ENCODE data around the gene WIPF3.
"Not testable (repeated sequence)": the region's sequence is repeated elsewhere in the genome, so short reads cannot be mapped to it uniquely, and the experiment has no call there.

The WIPF3 gene

DNA sequence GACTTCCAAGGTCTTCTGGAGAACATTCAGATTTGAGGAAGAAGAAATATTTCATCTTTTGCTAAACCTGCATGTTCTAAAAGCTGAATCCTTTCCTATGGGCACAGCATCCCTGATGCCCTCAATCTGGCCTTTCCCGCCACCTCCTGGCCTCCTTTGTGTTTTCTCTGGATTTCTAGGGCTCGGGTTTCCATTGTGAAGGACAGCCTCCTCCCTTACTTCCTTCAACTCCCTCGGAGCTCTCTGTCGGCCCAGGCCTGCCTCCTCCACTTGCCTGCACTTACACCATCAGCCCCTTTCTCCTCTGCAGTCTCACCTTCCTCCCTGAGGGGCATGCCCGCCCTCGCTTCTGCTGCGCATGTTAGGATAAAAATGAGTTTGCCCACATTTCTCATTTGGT is 75.4 kb downstream of the WIPF3 start:
- no peak for DNase-seq (ENCODE audit: low spot score)

DNA sequence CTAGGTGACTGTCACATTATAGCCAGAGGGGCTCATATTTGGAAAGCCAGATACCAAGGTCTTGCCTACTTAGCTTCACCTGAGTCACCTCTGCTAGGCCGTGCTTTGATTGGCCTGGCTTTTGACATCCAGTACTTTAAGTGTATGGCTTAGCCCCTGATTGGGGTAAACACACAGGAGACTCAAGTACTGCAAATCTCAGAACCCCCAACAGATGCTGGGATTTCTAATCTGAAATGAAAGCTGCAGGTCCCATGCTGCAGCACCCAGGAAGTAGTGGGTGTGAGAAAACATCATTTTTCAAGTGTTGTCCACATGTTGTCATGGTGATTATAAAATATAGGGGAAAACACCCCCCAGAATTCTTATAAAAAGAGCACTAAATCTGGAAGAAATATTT is 76.2 kb downstream of the WIPF3 start:
- no peak for DNase-seq (ENCODE audit: low spot score)

DNA sequence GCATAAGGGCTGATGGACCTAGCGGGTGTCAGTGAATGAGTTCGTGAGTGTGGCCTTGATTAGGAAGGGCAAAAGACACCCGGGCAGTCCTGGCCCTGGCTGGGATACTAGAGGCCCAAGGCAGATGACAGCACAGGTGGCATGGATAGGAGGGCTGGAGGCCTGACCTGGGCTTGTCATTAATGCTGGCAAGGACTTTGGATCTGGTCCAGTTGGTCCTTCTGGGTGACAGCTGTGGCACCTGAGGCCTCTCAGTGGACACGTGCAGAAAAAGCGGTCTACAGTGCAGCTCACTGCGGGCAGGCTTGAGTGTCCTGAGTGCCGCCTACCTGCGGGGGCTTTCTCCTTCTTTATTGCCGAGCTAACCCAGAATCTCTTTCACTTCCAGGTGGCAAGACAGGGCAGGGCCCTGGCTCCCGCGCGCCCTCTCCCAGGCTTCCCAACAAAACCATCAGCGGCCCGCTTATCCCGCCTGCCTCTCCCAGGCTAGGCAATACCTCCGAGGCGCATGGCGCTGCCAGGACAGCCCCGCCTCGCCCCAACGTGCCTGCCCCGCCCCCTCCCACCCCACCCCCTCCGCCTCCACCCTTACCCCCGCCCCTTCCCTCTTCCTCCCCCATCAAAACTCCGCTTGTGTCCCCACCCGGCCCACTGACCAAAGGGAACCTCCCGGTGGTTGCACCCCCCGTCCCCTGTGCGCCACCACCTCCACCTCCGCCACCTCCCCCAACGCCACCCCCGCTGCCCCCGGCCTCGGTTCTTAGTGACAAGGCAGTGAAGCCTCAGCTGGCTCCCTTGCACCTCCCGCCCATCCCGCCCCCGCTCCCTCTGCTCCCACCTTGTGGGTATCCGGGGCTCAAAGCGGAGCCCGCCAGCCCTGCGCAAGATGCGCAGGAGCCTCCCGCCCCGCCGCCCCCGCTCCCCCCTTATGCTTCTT is 77.4 kb downstream of the WIPF3 start:
- DNase-seq (ENCODE audit: low spot score): no peak

DNA sequence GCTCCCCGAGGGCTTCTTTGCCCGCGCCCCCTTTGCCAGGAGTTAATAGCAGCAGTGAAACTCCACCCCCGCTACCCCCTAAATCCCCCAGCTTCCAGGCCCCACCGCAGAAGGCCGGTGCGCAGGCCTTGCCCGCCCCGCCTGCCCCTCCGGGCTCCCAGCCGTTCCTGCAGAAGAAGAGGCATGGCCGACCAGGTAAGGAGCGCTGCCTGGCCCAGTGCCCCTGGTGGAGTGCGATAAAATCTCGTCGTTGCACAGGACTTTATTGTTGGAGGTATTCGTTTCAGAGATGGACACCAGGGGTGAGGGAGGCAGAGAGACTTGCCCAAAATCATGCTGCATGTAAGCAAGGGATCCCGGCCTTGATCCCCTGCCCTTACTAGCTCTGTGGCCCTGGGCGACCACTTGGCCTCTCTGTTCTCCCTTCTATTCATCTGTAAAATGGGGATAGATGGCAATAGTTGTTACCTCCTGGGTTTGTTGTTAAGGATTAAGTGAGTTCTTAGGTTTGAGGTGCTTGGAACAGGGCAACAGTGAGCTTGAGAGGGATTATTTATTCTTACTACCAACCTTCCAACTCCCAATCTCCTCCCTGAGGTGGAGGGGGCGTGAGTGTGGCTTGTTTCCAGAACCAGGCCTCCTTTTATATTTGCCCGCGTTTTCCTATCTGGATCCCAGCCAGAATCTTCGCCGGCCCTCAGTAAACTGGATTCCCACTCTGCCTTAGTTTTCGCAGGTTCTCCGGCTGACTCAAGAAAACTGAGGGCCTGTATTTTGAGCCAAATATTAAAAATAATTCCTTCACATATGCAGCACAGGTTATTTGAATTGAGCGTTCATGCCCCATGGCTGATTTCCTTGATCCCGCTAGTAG is 78.3 kb downstream of the WIPF3 start:
- DNase-seq (ENCODE audit: low spot score): no peak

DNA sequence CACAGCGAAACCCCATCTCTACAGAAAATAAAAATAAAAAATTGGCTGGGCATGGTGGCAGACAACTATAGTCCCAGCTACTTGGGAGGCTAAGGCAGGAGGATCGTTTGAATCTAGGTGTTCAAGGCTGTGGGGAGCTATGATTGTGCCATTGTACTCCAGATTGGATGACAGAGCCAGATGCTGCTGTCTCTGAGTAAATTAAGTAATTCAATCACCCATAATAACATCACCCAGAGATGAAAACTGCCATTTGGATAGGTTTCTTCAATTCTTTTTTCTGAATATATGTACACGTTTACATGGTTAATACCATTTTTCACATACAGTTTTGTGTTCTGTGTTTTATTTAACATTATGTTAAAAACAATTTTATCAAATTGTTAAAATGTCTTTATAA is 79.3 kb downstream of the WIPF3 start:
- no peak for DNase-seq (ENCODE audit: low spot score)

DNA sequence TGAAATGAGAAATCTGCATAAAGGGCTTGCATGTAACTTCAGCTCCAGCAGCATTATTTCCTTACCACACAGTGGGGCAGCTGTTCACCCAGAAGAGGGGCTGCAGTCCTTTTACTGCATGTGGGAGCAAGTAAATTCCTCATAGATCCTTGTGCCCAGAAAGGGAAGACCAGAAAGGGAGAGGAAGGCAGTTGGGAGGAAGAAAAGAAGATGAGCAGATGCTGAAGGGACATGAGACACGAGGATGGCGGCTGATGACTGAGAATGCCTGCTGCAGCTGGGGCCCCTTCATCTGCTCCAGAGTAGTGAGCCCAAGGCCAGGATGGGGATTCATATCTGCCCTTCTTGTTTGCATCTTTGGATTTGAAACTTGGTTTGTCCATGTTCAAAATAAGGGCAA is 80.5 kb downstream of the WIPF3 start:
- no peak for DNase-seq (ENCODE audit: low spot score)

DNA sequence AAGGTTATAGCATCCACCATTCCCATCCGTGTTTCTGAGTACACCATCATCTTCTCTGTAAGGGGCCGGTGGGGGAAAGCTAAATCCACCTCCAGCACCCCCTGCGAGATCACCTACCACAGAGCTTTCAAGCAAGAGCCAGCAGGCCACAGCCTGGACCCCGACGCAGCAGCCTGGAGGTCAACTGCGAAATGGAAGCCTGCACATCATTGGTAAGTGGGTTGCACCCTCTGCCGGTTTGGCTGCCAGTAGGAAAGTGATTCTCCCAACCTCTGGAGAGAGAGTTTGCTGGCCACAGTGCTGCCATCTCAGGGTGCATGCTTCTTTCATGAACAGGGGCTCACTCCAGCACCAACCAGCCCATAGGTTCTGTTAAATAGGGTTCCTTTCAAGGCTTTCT is 81.7 kb downstream of the WIPF3 start:
- DNase-seq (ENCODE audit: low spot score): no peak

DNA sequence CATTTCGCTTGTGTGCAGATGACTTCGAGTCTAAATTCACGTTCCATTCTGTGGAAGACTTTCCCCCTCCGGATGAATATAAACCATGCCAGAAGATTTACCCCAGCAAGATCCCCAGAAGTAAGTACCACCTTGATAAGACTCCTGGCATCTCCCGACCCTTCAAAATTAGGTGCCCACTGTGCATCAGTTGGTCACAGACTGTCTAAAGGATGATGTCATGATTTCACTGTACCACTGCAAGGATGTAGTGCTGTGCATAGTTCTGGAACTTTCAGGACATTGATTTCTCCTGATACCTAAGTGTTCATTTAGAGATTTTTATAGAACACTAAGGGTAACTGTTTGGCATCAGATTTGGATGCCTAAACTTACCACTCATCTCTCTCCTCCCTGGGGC is 83.0 kb downstream of the WIPF3 start:
- DNase-seq (ENCODE audit: low spot score): no peak

DNA sequence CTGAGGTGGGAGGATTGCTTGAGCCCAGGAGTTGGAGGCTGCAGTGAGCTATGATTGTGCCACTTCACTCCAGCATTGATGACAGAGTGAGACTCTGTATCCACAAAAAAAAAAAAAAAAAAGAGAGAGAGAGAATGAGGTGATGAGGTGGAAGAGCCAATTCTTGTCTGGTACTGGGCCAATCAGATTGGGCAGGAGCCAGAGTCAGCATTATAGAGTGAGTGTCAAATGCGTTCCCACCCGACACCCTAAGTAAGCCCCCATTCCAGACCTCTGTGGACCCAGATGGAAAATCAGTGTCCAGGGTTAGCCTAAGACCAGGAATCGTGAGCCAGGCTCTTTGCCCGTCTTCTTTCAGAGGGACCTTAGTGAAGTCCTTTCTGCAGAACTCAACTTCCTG is 83.9 kb downstream of the WIPF3 start:
- no peak for DNase-seq (ENCODE audit: low spot score)

DNA sequence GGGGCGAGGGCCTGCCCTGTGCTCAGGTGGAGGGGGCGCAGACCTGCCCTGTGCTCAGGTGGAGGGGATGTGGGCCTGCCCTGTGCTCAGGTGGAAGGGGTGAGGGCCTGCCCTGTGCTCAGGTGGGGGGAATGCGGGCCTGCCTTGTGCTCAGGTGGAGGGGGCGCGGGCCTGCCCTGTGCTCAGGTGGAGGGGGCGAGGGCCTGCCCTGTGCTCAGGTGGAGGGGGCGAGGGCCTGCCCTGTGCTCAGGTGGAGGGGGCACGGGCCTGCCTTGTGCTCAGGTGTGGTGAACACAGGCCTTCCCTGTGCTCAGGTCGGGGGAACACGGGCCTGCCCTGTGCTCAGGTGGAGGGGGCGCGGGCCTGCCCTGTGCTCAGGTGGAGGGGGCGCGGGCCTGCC is 84.5 kb downstream of the WIPF3 start:
- not testable (repeated sequence) for DNase-seq (ENCODE audit: low spot score)

DNA sequence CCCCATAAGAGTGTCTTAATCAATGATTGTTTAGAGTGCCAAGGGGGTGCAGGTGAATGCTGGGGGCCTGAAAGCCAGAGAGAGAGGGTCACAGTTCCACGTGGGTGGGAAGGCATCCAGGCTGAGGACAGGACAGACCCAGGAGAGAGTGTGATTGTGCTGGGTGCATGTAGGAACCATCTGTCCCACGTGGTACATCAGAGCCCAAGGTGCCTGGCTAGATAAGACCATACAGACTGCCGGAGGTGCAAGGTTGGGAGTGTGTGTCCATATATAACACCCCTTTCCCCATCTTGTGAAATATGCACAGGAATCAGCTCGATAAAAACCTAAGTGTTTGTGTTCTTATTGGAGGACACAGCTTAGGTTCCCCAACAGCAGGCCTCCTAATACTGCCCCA is 85.5 kb downstream of the WIPF3 start:
- no peak for DNase-seq (ENCODE audit: low spot score)

DNA sequence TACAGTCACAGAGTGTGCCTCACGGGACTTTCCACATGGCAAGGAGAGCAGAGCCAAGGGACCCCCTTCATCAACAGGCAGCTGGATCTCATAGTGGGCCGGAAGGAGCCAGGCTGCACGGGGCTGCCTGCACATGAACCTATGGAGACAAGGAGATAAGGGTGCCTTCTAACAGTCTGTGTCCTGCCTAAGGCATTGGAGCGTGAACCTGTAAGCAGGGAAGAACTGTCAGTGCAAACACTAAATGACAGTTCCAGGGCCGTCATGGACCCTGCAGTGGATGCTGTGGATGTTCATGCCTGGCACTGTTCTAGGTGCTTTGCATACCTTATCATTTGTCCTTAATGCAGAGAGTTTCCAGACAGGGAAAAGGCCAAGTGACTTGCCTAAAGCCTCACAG is 85.9 kb downstream of the WIPF3 start:
- DNase-seq (ENCODE audit: low spot score): no peak

DNA sequence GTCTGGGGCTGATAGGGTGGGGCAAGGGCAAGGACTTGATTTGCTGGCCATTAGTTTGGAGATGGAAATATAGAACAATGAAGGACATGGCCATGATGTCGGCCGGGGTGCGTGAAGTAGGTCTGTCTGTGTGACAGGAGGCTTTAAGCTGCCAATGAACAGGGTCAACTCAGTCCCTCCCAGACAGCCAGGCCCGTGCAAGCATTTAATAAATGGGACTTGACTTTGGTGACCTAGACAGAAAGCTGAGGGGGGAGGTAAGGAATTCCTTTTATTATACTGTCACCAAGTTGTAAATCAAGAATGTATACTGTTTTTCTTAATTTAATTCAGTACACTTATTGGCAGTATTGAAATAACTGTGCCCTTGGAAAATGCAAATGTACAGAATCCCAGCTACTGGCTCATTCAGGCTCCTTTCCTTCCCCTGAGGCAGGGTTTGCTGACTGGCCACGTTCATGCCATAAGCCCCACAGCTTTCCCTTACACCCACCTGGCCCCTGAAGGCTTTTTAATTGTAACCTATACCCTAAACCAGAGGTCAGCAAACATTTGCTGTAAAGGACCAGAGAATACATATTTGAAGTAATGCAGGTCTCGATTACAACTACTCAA is 87.2 kb downstream of the WIPF3 start:
- no peak for DNase-seq (ENCODE audit: low spot score)

DNA sequence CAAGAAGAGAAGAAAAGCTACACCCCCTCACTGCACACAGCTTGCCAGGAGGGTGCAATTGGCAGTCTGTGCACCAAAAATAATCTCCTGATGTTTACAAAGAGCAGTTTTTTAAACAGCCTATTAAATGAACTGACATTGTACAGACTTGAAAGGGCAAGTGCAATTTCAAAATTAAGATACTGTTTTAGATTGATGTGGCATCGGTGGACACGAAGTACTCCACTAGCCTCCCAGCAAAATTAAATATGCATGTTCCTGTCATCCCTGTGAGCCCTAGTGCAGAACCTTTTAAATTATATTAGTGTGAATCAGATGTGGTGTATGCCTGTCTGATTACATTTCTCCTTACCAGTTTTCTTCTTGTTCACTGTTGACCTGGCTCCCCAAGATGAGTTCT is 87.9 kb downstream of the WIPF3 start:
- no peak for DNase-seq (ENCODE audit: low spot score)

DNA sequence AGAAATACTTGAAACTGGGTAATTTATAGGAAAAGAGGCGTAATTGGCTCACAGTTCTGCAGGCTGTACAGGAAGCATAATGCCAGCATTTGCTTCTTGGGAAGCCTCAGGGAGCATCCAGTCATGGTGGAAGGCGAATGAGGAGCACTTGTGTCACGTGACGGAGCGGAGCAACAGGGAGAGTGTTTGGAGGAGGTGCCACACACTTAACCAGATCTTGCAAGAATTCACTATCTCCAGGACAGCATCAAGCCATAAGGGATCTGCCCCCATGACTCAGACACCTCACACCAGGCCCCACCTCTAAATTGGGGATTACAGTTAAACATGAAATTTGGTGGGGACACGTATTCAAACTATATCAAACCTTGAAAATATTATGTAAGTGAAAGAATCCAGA is 89.3 kb downstream of the WIPF3 start:
- no peak for DNase-seq (ENCODE audit: low spot score)

DNA sequence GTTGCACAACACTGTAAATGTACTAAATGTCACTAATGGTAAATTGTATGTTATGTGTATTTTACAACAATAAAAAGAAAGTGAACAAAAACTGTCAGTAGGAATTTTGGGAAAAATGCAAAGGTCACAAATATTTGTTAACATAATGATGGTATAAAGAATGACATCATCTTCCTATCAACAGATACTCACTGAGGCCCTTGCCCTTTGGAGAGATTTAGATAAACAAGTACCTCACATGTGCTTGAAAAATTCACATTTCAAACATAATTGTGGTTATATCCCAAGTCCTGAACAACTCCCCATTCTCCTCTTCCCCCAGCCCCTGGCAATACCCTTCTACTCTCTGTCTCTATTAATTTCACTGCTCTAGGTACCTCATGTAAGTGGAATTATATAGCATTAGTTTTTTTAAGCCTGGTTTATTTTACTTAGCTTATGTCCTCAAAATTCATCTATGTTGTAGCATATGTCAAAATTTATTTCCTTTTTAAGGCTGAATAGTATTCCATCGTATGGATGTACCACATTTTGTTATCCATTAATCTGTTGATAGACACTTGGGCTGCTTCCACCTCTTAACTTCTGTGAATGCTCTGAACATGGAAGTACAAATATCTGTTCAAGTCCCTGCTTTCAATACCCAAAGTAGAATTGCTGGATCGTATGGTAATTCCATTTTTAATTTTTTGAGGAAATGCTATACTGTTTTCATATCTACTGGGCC is 90.5 kb downstream of the WIPF3 start:
- no peak for DNase-seq (ENCODE audit: low spot score)

DNA sequence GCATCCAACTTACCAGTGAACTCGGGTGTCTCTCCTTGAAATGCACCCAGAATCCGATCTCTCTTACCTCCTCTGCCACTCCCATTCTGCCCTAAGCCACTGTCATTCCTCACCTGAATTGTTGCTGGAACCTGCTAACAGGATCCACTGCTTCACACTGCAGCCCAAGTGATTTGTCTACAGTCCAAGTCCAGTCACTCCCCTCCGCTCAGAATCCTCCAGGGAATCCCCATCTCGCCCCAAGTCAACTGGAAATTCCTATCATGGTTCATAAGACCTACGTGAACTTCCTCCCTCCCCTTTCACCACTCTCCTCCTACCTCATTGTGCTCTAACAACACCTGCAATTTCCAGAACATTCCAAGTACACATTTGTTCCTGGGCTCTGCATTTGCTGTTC is 92.0 kb downstream of the WIPF3 start:
- no peak for DNase-seq (ENCODE audit: low spot score)

DNA sequence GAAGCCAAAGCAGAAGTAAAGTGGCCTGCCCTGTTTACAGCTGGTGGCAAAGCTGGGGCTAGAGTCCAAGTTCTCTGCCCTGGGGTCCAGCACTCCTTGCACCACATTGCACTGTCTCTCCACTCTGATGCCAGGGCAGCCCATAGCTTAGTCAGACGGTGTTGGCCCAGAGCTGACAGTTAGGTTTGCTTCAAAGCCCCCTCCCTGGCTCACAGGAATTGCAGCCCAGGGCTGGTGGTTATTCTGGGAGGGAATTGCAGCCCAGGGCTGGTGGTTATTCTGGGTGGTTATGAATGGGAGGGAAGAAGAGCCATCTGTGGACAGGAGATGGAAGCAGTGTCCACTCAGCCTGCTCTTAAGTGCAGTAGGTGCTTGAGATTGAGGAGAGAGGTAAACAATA is 94.4 kb downstream of the WIPF3 start:
- no peak for DNase-seq (ENCODE audit: low spot score)

DNA sequence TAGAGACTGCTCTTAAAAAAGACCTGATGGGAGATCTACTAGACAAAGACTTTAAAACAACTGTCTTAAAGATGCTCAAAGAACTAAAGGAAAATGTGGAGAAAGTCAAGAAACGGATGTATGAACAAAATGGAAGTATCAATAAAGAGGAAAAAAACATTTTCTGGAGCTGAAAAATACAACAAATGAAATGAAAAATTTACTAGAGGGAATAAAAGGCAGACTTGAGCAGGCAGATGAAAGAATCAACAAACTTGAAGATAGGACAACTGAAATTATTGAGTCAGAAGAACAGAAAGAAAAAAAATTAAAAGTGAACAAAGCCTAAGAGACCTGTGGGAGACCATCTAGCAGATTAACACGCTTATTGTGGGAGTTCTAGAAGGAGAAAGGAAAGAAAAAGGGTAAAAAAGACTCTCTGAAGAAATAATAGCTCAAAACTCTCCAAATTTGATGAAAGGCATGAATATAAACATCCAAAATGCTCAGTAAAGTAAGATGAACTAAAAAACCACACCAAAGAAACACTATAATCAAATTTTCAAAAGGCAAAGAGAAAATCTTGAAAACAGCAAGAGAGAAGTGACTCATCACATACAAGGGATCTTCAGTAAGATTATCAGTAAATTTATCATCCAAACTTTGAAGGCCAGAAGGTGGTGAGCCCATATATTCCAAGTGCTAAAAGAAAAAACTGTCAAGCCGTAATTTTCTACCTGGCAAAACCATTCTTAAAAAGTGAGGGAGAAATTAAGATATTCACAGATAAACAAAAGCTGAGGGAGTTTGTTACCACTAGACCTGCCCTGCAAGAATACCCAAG is 100.1 kb downstream of the WIPF3 start:
- no peak for DNase-seq (ENCODE audit: low spot score)

DNA sequence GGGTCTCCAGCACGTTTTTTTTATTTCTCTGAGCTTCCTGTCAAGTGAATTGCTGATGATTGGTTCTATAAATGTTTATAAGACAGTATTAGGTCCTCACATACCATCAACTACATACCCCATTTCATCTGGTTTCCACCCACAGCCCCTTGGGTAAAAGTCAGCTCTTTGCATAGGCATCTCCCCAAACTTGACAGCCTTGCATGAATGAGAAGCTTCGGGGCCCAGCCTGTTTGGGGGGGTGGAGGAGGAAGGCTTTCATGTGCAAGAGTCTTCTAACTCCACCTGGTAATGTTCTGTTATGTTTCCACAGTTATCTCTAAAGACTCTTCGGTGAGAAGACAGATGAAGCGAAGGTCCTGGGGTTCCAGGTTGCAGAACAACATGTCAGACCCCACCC is 107.9 kb downstream of the WIPF3 start:
- DNase-seq (ENCODE audit: low spot score): no peak
